SU-DHL-6 (cell line): ENCODE results near the gene SUN3.

Experiments
- CTCF ChIP-seq: fragments of 200-600 bp; sonication (generic); IDR thresholded peaks from one replicate; pipeline ENCODE4 v1.5.1; 2017; ENCODE audit warnings: antibody characterized with exemption, mild to moderate bottlenecking, low read length, moderate library complexity; ENCODE audit not compliant: insufficient read depth, poor library complexity, severe bottlenecking
- EZH2phosphoT487 ChIP-seq: fragments of 200-600 bp; sonication (generic), shearing (Covaris generic); conservative IDR thresholded peaks from 2 replicates; pipeline ENCODE4 v1.6.1; 2018; ENCODE audit warnings: mild to moderate bottlenecking, antibody characterized with exemption, low read length, moderate library complexity, mixed read lengths

- TF ChIP-seq CTCF (no peak), EZH2phosphoT487 (no peak)
These were observed 61.8 kb downstream of the SUN3 start for GRCh38 chr7:47967123-47967522.
